Measurements from ENCODE around the gene TBL2. TPM values are rescaled to one million over a fixed set of nuclear protein-coding genes. Genes with fewer than 3 reads are reported as not detected.
"Not testable (repeated sequence)": the region's sequence is repeated elsewhere in the genome, so short reads cannot be mapped to it uniquely, and the experiment has no call there.

TBL2 gene
- total RNA-seq, 1 donor from 2014 or later: 42.1 TPM

GRCh38 chr7:73610105-73610504 is 31.7 kb upstream of the TBL2 start:
- no peak for TF ChIP-seq CTCF (IDR thresholded peaks at IDR 0.05; ENCODE audit: unreplicated experiment)
- DNase-seq (ENCODE audit: low spot score, unreplicated experiment): no peak
- Mint-ChIP-seq H3K36me3 (ENCODE audit: insufficient read depth) (no peaks in the 10 kb centered on the region), H3K27ac (no peak overlapping the region), H3K4me1 (ENCODE audit: low read depth) (peaks cover 2% of the 10 kb centered on the region), H3K27me3 (peaks cover 6% of the 10 kb centered on the region), H3K9me3 (ENCODE audit: low read depth) (no peaks in the 10 kb centered on the region), H3K4me3 (ENCODE audit: low read depth) (no peak overlapping the region)

GRCh38 chr7:73607692-73607983 is 29.3 kb upstream of the TBL2 start:
- not testable (repeated sequence) for H3K27me3 Mint-ChIP-seq; H3K4me3 Mint-ChIP-seq (ENCODE audit: low read depth)

GRCh38 chr7:73606801-73607691 is 28.7 kb upstream of the TBL2 start:
- DNase-seq (ENCODE audit: low spot score, unreplicated experiment): peak; percentile 79
- TF ChIP-seq CTCF (IDR thresholded peaks at IDR 0.05; ENCODE audit: unreplicated experiment): peak; percentile 98
- no peaks in the 10 kb centered on the region for H3K4me1 Mint-ChIP-seq (ENCODE audit: low read depth)
- H3K4me3 Mint-ChIP-seq (ENCODE audit: low read depth): no peak overlapping the region
- H3K9me3 Mint-ChIP-seq (ENCODE audit: low read depth): no peaks in the 10 kb centered on the region
- no peak overlapping the region for H3K27ac Mint-ChIP-seq
- no peaks in the 10 kb centered on the region for H3K36me3 Mint-ChIP-seq (ENCODE audit: insufficient read depth)
- peaks cover 4% of the 10 kb centered on the region for H3K27me3 Mint-ChIP-seq

More at GRCh38 chr7:73607692-73607983, 29.3 kb upstream of the TBL2 start:
- H3K9me3 Mint-ChIP-seq (ENCODE audit: low read depth); H3K27ac Mint-ChIP-seq; H3K4me1 Mint-ChIP-seq (ENCODE audit: low read depth); DNase-seq (ENCODE audit: low spot score, unreplicated experiment); H3K36me3 Mint-ChIP-seq (ENCODE audit: insufficient read depth): not testable (repeated sequence)

- Mint-ChIP-seq H3K27ac (no peak overlapping the region), H3K27me3 (peaks cover 9% of the 10 kb centered on the region), H3K9me3 (ENCODE audit: low read depth) (no peaks in the 10 kb centered on the region), H3K4me1 (ENCODE audit: low read depth) (no peaks in the 10 kb centered on the region), H3K4me3 (ENCODE audit: low read depth) (no peak overlapping the region), H3K36me3 (ENCODE audit: insufficient read depth) (no peaks in the 10 kb centered on the region)
- no peak for DNase-seq (ENCODE audit: low spot score, unreplicated experiment)
- no peak for TF ChIP-seq CTCF (IDR thresholded peaks at IDR 0.05; ENCODE audit: unreplicated experiment)
These were observed 27.3 kb upstream of the TBL2 start for GRCh38 chr7:73605601-73606220.

GRCh38 chr7:73602721-73603651 is 24.6 kb upstream of the TBL2 start:
- no peak for DNase-seq (ENCODE audit: low spot score, unreplicated experiment)
- H3K4me3 Mint-ChIP-seq (ENCODE audit: low read depth): no peak overlapping the region
- H3K36me3 Mint-ChIP-seq (ENCODE audit: insufficient read depth): no peaks in the 10 kb centered on the region
- peaks cover 23% of the 10 kb centered on the region for H3K27me3 Mint-ChIP-seq
- H3K9me3 Mint-ChIP-seq (ENCODE audit: low read depth): no peaks in the 10 kb centered on the region
- H3K27ac Mint-ChIP-seq: no peak overlapping the region
- no peaks in the 10 kb centered on the region for H3K4me1 Mint-ChIP-seq (ENCODE audit: low read depth)
- no peak for TF ChIP-seq CTCF (IDR thresholded peaks at IDR 0.05; ENCODE audit: unreplicated experiment)

Measured in progenitor cell of endocrine pancreas (in vitro differentiated cells).